ENCODE results near the gene WDR41. TPM values are rescaled to one million over a fixed set of nuclear protein-coding genes. Genes with fewer than 3 reads are reported as not detected.

WDR41 gene
- polyA plus RNA-seq, 1 experiment: 84.5 TPM

DNA sequence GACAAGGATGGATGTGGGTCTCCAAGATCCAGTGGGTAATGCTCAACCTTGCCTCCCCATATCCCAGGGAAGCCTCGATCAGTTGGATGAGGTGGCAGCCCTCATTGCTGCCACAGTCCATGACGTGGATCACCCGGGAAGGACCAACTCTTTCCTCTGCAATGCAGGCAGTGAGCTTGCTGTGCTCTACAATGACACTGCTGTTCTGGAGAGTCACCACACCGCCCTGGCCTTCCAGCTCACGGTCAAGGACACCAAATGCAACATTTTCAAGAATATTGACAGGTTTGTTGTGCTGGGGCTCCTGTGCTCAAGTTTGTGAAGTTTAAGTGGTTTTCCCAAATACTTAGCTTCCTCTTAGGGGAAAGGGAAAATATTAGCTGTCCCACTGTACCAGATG, 74.0 kb downstream of the WDR41 start:
- ChIA-PET POLR2A (no interaction called here), CTCF (interaction anchor here (1.1 to 1.4 kb wide), 2 partner anchors 10 to 273 kb away, joined by 3 to 4 read pairs; no protein-coding TSS in a partner anchor)
- H3K4me3 ChIP-seq (ENCODE audit: low read depth, low read length): no peak overlapping the region
- no peak overlapping the region for H3K27ac ChIP-seq (ENCODE audit: low read depth, low read length)
- no peaks in the 10 kb centered on the region for H3K9me3 ChIP-seq (ENCODE audit: control insufficient read depth, insufficient read depth, low read length)
- no peak for DNase-seq (ENCODE audit: low read depth, low spot score)
- TF ChIP-seq, protein P1, sequence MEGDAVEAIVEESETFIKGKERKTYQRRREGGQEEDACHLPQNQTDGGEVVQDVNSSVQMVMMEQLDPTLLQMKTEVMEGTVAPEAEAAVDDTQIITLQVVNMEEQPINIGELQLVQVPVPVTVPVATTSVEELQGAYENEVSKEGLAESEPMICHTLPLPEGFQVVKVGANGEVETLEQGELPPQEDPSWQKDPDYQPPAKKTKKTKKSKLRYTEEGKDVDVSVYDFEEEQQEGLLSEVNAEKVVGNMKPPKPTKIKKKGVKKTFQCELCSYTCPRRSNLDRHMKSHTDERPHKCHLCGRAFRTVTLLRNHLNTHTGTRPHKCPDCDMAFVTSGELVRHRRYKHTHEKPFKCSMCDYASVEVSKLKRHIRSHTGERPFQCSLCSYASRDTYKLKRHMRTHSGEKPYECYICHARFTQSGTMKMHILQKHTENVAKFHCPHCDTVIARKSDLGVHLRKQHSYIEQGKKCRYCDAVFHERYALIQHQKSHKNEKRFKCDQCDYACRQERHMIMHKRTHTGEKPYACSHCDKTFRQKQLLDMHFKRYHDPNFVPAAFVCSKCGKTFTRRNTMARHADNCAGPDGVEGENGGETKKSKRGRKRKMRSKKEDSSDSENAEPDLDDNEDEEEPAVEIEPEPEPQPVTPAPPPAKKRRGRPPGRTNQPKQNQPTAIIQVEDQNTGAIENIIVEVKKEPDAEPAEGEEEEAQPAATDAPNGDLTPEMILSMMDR (IDR thresholded peaks at IDR 0.05; ENCODE audit: low read depth, low read length): no peak
- H3K27me3 ChIP-seq (ENCODE audit: control insufficient read depth, insufficient read depth, low read length): no peaks in the 10 kb centered on the region

DNA sequence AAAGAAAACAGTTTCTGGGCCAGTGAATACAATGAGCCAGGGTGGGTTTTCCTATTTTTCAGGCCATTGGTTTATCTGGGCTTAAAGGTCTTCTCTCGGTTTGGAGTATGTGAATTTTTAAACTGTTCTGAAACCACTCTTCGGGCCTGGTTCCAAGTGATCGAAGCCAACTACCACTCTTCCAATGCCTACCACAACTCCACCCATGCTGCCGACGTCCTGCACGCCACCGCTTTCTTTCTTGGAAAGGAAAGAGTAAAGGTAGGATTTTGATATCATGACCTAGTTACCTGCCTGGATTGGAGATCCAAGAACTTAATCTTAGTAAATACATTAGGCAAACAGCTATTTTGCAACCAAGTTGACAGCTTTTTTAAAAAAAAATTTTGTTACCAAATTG, 79.1 kb downstream of the WDR41 start:
- Histone ChIP-seq H3K27me3 (ENCODE audit: control insufficient read depth, insufficient read depth, low read length) (peaks cover 4% of the 10 kb centered on the region), H3K9me3 (ENCODE audit: control insufficient read depth, insufficient read depth, low read length) (no peaks in the 10 kb centered on the region), H3K27ac (ENCODE audit: low read depth, low read length) (no peak overlapping the region), H3K4me3 (ENCODE audit: low read depth, low read length) (no peak overlapping the region)
- CTCF ChIA-PET: no interaction called here
- TF ChIP-seq, protein P1 (IDR thresholded peaks at IDR 0.05; ENCODE audit: low read depth, low read length): no peak
- no peak for DNase-seq (ENCODE audit: low read depth, low spot score)
- POLR2A ChIA-PET: no interaction called here

DNA sequence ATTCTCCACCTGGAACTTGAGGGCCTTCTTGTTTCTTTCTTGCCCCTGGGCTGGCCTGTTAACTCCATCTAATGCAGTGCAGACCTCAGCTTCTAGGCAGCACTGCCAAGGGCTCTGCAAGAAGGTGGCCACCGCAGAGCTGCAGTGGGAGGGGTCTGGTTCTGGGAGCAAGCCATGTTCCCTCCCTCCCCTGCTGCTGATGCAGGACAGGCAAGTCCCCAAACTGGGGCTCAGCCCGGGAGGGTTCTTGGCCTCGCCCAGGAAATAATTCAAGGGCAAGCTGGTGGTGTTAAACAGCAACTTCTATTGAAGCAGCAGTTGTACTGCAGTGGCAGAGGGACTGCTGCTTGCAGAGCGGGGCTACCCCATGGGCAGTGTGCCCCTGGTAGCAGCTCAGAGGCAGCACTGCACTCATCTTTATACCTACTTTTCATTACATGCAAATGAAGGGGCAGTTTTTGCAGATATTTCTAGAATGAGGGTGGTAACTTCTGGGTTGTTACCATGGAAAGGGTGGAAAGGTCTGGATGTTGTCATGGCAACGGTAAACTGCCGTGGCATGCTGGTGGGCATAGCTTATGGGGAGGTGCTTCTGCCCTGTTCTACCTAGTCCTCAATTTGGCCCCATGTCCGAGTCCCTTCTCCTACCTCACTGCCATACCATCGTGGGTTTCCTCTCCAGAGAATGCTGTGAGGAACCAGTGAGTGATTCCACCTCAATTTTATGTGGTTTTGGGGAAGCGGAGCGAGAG, 82.1 kb downstream of the WDR41 start:
- Histone ChIP-seq H3K27ac (ENCODE audit: low read depth, low read length) (no peak overlapping the region), H3K27me3 (ENCODE audit: control insufficient read depth, insufficient read depth, low read length) (peaks cover 6% of the 10 kb centered on the region), H3K4me3 (ENCODE audit: low read depth, low read length) (no peak overlapping the region), H3K9me3 (ENCODE audit: control insufficient read depth, insufficient read depth, low read length) (no peaks in the 10 kb centered on the region)
- no peak for DNase-seq (ENCODE audit: low read depth, low spot score)
- TF ChIP-seq, protein P1 (IDR thresholded peaks at IDR 0.05; ENCODE audit: low read depth, low read length): no peak
- POLR2A ChIA-PET: no interaction called here
- CTCF ChIA-PET: interaction anchor here (1.5 kb wide), 1 partner anchor 266 kb away, joined by 4 read pairs; no protein-coding TSS in a partner anchor

DNA sequence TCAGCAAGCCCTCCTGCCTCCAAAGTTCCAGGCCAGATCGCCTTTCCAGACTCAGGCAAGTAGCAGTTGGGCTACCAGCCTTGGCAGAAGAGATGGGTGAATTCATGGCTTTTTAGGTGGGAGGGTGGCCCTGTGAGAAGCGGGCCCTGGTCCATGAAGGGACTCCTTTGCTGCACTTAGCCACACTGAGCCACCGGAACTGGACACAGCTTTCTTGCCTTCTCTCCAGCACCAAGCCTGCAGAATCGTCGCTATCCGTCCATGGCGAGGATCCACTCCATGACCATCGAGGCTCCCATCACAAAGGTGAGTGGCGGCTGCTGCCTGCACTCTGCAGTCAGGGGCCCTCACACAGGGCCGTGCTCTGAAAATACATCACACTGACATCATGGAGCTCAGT, 85.0 kb downstream of the WDR41 start:
- DNase-seq (ENCODE audit: low read depth, low spot score): no peak
- ChIA-PET POLR2A (no interaction called here), CTCF (interaction anchor here (1.0 kb wide), 1 partner anchor 263 kb away, joined by 3 read pairs; no protein-coding TSS in a partner anchor)
- H3K27ac ChIP-seq (ENCODE audit: low read depth, low read length): no peak overlapping the region
- TF ChIP-seq, protein P1 (IDR thresholded peaks at IDR 0.05; ENCODE audit: low read depth, low read length): no peak
- no peak overlapping the region for H3K4me3 ChIP-seq (ENCODE audit: low read depth, low read length)
- H3K9me3 ChIP-seq (ENCODE audit: control insufficient read depth, insufficient read depth, low read length): no peaks in the 10 kb centered on the region
- peaks cover 6% of the 10 kb centered on the region for H3K27me3 ChIP-seq (ENCODE audit: control insufficient read depth, insufficient read depth, low read length)

DNA sequence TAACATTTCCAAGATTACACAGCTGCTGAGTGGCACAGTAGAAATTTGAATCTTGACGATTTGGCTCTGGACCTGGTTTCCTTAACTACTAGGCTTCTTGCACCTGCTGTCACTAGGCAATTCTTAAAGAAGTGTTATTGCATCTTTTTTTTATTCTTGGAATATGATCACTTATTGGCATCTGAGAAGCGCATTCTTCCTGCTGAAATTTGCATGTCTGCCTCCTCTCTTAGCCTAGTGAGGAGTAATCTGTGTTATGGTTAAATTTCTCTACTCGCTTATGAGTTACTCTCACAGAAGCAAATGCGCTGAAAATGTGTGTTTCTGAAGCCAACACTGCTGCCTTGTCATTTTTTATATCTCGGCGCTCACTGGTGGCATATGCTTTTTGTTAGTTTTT, 89.3 kb downstream of the WDR41 start:
- POLR2A ChIA-PET: no interaction called here
- no peak overlapping the region for H3K4me3 ChIP-seq (ENCODE audit: low read depth, low read length)
- H3K27ac ChIP-seq (ENCODE audit: low read depth, low read length): no peak overlapping the region
- CTCF ChIA-PET: no interaction called here
- DNase-seq (ENCODE audit: low read depth, low spot score): no peak
- H3K9me3 ChIP-seq (ENCODE audit: control insufficient read depth, insufficient read depth, low read length): no peaks in the 10 kb centered on the region
- H3K27me3 ChIP-seq (ENCODE audit: control insufficient read depth, insufficient read depth, low read length): peaks cover 2% of the 10 kb centered on the region
- TF ChIP-seq, protein P1 (IDR thresholded peaks at IDR 0.05; ENCODE audit: low read depth, low read length): no peak
